Ramos (cell line): ENCODE measurements around the gene SAMM50.

Experiments used
- in situ Hi-C: fragments of 300-500 bp; cut with MboI; formaldehyde crosslinking; loops from one replicate; pipeline ENCODE4 v1.14.3; 2022; ENCODE audit warnings: low sequenced_read_pairs; ENCODE audit not compliant: unreplicated experiment

Gene SAMM50

GRCh38 chr22:44024288-44024921, 69.2 kb downstream of the SAMM50 start, which contains the start of gene PARVB:
Gene PARVB, plus strand, starts transcription at chr22:44024302. Its CDS starts 38 bp downstream, at chr22:44024340.
- in situ Hi-C loops: no loop called here

DNA sequence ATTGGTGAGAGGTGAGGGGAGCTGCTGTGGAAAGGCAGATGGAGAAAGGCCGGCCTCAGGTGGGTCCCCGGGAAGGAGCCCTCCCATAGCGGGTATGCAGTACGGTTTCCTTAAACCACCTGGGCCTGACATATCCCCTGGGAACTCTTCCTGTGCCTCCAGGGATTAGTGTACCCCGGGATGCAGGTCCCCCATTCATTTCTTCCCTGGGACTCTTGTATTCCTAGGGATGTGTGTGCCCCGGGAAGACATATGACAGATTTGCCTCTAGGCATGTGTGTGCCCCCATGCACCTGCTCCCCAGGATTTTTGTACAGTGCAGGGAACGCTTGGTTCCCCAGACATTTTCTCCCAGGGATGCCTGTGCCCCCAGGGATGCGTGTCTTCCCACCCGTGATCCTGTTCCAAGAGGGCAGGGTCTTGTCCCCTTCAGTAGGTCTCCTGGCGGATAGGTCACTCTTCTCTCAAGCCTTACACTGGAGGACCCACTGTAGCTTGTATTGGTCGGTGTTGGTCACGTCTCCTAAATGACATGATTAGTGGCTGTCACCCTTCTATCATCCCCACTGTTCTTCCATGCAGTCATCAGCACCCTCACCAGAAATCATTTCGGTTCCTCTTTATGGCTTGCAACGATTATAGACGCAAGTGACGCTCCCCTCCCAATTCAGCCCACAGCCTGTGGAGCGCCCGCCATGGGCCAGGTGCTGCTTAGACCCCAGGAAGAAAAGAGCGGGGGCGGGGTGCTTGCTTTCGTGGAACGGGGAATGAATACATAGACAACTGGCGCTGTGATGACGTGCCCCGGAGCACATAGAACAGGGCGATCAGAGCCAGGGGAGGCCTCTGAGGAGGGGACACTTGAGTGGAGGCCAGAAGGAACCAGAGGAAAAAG, 70.2 kb downstream of the SAMM50 start:
- in situ Hi-C loops: no loop called here

DNA sequence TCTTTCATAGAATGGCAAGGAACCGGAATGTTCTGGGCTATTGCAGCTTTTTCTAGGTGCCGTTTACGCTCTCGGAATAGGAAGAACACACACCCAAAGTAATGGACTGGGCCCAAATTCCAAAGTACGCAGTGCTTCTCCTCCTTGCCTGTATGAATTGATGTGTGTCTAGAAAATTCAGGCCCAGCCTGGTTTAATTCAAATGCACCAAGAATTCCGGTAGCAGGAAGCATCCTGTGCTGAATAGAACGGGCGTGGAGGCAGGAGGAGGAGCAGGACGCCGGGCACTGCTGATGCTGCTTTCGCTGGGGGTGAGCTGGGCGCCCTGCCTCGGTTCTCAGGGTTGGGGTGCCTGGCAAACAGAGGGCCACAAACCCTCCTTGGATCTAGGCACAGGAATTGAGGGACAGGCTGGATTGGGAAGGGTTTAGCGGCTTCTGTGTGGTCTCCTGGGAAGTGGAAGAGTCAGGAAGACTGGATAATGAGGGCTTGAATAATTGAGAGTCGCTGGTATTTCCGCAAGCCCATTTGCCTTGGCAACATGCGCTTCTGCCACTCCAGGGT, 70.9 kb downstream of the SAMM50 start:
- in situ Hi-C loops: no loop called here

- in situ Hi-C loops: no loop called here
These were observed 71.6 kb downstream of the SAMM50 start for GRCh38 chr22:44026630-44027511.

DNA sequence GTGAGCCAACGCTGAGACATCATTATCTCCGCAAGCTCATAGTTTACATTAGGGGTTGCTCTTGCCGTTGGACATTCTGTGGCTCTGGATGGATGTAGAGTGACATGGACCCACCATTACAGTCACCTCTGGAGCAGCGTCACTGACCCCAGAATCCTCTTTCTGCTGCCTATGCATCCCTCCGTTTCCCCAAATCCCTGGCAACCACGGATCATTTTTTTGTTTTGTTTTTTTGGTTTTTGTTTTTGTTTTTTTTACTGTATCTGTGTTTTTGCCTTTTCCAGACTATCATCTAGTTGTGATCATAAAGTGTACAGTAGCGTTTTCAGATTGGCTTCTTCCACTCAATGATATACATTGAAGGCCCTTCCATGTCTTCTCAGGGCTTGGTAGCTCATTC, 72.8 kb downstream of the SAMM50 start:
- in situ Hi-C loops: no loop called here

GRCh38 chr22:44029069-44029468, 73.8 kb downstream of the SAMM50 start:
- in situ Hi-C loops: no loop called here

DNA sequence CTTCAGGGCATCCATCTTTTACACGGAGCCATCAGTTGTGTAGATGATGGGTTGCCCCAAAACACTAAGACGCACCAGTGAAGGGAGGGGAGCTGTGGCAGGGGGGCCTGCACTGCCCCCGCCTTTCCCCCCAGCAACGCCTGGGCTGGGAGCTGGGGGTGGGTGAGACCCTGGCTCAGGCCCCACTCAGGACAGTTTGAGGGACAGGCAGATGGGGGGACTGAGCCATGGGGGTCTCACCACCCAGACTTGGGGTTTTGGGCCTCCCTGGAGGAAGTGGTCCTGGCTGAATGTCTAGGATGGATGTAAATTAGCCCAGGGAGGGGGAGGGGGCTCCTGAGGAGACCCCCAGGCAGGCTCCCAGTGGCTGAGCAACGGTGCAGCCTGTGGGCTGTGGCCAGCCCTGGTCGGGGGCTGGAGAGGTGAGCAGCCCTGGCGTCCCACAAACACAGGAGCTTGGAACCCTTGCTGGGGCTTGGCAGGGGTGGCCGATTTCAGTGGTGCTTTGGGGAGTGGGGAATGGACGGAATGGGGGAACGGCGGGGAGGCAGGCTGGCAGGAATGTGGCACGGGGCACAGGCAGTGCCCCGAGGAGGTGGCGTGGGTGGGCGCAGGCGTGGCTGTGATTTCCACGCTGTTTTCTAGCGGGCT, 74.9 kb downstream of the SAMM50 start:
- in situ Hi-C loops: no loop called here

GRCh38 chr22:44030702-44031082, 75.5 kb downstream of the SAMM50 start:
- in situ Hi-C loops: no loop called here

DNA sequence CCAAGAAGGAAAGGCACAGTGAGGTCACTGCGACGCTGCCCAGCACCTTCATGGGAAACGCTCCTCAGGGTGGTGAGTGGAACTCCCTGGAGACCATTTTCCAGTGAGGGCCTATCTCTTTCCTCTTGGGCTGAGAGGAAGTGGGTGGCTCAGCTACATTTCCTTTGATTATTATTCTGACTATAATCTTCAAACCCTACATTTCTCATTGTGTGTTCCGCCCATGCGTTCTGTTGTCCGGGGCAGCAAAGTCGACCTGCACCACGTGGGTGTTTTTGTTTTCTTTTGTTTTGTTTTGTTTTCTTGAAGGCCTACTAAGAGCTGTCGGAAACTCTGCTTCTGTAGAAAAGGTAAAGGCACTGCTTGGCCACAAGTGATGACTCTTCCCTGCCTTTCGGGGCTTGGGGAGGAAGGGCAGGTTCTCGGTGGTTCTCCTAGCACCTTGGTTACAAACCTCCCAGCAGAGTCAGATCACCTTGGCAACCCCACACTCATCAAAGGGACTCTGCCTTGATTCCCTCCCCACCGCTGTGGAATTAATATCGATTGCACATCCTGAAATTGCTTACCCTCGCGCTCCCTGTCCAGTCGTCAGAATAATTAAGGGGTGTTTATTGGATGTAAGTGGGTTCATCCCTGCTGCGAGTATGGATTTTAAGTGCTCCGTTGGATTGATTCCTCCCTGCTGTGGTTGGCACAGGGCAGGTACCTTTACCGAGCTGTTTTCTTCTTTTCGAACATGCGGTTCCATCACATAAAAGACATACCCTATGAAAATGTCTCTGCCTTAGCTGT, 76.1 kb downstream of the SAMM50 start:
- in situ Hi-C loops: no loop called here

- in situ Hi-C loops: no loop called here
These were observed 77.0 kb downstream of the SAMM50 start for GRCh38 chr22:44032126-44032730.

DNA sequence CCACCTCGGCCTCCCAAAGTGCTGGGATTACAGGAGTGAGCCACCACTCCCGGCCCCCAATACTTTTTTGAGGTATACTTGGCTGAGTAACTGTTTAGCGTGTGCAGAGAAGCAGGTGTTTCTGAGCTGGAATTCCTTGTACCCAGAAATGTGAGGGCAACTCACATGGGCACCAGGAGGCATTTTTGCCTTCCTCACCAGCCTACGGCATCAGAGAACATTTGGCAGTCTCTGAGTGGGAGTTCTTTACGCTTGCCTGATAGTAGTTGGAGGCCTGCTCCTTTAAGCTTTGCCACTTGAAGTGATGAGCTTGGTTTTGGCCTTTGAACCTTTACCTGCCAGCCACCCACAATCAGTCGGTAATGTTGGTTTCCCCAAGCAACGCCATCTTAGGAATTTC, 78.0 kb downstream of the SAMM50 start:
- in situ Hi-C loops: no loop called here

- in situ Hi-C loops: no loop called here
These were observed 78.5 kb downstream of the SAMM50 start for GRCh38 chr22:44033694-44034093.

- in situ Hi-C loops: no loop called here
These were observed 82.5 kb downstream of the SAMM50 start for GRCh38 chr22:44037519-44038375.

- in situ Hi-C loops: no loop called here
These were observed 84.4 kb downstream of the SAMM50 start for GRCh38 chr22:44039566-44040171.

DNA sequence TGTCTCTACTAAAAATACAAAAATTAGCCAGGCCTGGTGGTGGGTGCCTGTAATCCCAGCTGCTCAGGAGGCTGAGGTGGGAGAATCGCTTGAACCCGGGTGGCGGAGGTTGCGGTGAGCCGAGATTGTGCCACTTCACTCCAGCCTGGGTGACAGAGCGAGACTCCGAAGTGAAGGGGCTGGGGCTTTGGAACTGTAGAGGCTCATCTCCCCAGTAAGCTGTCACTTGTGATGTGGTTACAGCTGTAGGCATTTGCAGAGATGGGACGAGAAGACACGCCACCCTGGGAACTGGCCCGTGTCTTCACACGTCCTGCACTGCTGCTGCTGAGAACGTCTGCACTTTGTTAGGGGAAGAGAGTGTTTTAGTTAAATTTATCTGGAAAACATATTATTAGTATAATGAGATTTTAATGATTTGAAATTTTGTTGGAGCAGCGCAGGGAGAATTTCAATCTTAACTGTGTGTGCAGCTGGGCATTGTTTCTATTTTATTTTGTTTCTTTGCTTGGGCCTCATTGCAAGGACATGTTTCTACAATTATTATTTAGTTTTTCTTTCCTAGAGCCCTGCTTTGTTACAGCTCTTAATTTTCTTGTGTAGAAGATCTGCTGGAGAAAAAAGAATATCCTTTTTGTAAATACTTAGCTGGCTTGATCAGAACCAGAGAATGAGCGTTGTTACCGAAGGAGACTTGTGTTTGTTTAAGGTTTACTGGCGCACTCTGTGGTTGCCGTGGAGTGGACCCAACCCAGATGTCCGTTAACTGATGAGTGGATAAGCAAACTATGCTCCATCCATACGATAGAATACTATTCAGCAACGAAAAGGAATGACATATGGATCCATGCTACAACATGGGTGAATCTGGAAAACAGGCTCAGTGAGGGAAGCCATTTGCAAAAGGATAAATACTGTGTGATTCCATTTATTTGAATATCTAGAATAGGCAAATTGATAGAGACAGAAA, 87.3 kb downstream of the SAMM50 start:
- in situ Hi-C loops: no loop called here

DNA sequence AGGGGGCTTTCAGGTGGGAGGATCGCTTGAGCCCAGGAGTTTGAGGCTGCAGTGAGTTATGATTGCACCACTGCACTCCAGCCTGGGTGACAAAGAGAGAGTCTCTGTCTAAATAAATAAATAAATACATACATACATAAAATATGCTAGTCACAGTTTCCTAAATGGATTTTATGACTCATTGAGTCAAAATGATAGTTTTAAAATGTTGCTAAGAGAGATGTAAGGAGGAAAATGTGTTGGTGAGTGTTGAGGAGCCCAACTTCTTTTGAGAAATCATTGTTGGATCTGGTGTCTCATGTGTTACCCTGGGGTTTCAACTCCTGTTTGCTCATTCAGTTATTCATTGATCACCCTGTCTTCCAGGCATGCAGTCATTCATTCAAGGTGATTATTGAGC, 89.9 kb downstream of the SAMM50 start:
- in situ Hi-C loops: no loop called here
